ENCODE results near the gene CYBRD1.
"Not testable (repeated sequence)": the region's sequence is repeated elsewhere in the genome, so short reads cannot be mapped to it uniquely, and the experiment has no call there.

CYBRD1 gene

GRCh38 chr2:171524018-171524401 lies 1.7 kb downstream of the CYBRD1 start:
- Histone ChIP-seq H3K27ac (replicated peaks) (peak overlapping the region; percentile 97), H3K4me3 (replicated peaks; ENCODE audit: insufficient read depth, low read length) (peak overlapping the region; percentile 78), H3K27me3 (ENCODE audit: insufficient read depth, poor library complexity, severe bottlenecking) (no peaks in the 10 kb centered on the region)
- TF ChIP-seq SPI1 (IDR thresholded peaks at IDR 0.05; ENCODE audit: borderline replicate concordance, low read depth) (no peak), POLR2AphosphoS5 (IDR thresholded peaks at IDR 0.05; ENCODE audit: low read depth) (no peak), GABPA (IDR thresholded peaks at IDR 0.05; ENCODE audit: low read depth) (no peak), REST (IDR thresholded peaks at IDR 0.05; ENCODE audit: insufficient replicate concordance, low read depth) (no peak), CTCF (IDR thresholded peaks at IDR 0.05; ENCODE audit: insufficient read depth, low read length) (no peak)
- DNase-seq (ENCODE audit: low read depth in 1 of 2, low spot score in 1 of 2): peak; percentile 45 to 55

GRCh38 chr2:171529914-171530313 lies 7.6 kb downstream of the CYBRD1 start:
- TF ChIP-seq CTCF (IDR thresholded peaks at IDR 0.05; ENCODE audit: insufficient read depth, low read length) (peak; percentile 53), REST (IDR thresholded peaks at IDR 0.05; ENCODE audit: insufficient replicate concordance, low read depth) (no peak), POLR2AphosphoS5 (IDR thresholded peaks at IDR 0.05; ENCODE audit: low read depth) (no peak), SPI1 (IDR thresholded peaks at IDR 0.05; ENCODE audit: borderline replicate concordance, low read depth) (no peak), GABPA (IDR thresholded peaks at IDR 0.05; ENCODE audit: low read depth) (no peak)
- no peak overlapping the region for H3K4me3 ChIP-seq (replicated peaks; ENCODE audit: insufficient read depth, low read length)
- no peak for DNase-seq (ENCODE audit: low read depth in 1 of 2, low spot score in 1 of 2)
- H3K27me3 ChIP-seq (ENCODE audit: insufficient read depth, poor library complexity, severe bottlenecking): no peaks in the 10 kb centered on the region
- no peak overlapping the region for H3K27ac ChIP-seq (replicated peaks)

- Histone ChIP-seq H3K27me3 (ENCODE audit: insufficient read depth, poor library complexity, severe bottlenecking) (no peaks in the 10 kb centered on the region), H3K27ac (replicated peaks) (no peak overlapping the region), H3K4me3 (replicated peaks; ENCODE audit: insufficient read depth, low read length) (no peak overlapping the region)
- DNase-seq (ENCODE audit: low read depth in 1 of 2, low spot score in 1 of 2): no peak
- no peak for TF ChIP-seq SPI1 (IDR thresholded peaks at IDR 0.05; ENCODE audit: borderline replicate concordance, low read depth)
- TF ChIP-seq CTCF (IDR thresholded peaks at IDR 0.05; ENCODE audit: insufficient read depth, low read length): no peak
- TF ChIP-seq REST (IDR thresholded peaks at IDR 0.05; ENCODE audit: insufficient replicate concordance, low read depth): no peak
- no peak for TF ChIP-seq GABPA (IDR thresholded peaks at IDR 0.05; ENCODE audit: low read depth)
- no peak for TF ChIP-seq POLR2AphosphoS5 (IDR thresholded peaks at IDR 0.05; ENCODE audit: low read depth)
These were observed 8.1 kb downstream of the CYBRD1 start for GRCh38 chr2:171530378-171530777.

GRCh38 chr2:171530859-171531258 lies 8.6 kb downstream of the CYBRD1 start:
- not testable (repeated sequence) for H3K27ac ChIP-seq (replicated peaks); H3K27me3 ChIP-seq (ENCODE audit: insufficient read depth, poor library complexity, severe bottlenecking); DNase-seq (ENCODE audit: low read depth in 1 of 2, low spot score in 1 of 2); H3K4me3 ChIP-seq (replicated peaks; ENCODE audit: insufficient read depth, low read length)

All from HL-60 (cell line).